Testis (tissue), 2 donors: ENCODE data around the gene HIGD1A.

Source experiments
- POLR2A ChIP-seq: fragments of 450-650 bp; IDR thresholded peaks from one replicate; pipeline ENCODE4 v1.6.1; 2017; ENCODE audit warnings: antibody characterized with exemption, mild to moderate bottlenecking, moderate library complexity
- TF ChIP-seq, protein P1 (sequence below), 3 experiments: fragments of 450-650 bp in 2 of 3; fragments of 200-600 bp in 1 of 3; sonication (generic) in 1 of 3; IDR thresholded peaks; one replicate each; pipeline ENCODE4 v1.5.1; 2016 to 2019; ENCODE audit warnings: antibody characterized with exemption in 3 of 3, mild to moderate bottlenecking in 2 of 3, moderate library complexity in 1 of 3

DNA sequence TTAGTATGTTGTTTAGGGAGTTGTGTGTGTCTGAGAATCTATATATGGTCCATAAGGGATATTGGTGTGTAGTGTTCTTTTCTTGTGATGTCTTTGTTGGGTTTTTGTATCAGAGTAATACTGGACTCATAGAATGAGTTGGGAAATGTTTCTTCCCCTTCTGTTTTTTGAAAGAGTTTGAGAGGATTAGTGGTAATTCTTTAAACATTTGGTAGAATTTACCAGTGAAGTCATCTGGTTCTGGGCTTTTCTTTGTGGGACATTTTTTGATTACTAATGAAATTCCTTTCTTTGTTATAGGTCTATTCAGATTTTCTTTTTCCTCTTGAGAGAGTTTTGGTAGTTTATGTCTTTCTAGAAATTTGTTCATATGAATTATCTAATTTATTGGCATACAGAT is 21.9 kb upstream of the HIGD1A start:
- TF ChIP-seq, protein P1, sequence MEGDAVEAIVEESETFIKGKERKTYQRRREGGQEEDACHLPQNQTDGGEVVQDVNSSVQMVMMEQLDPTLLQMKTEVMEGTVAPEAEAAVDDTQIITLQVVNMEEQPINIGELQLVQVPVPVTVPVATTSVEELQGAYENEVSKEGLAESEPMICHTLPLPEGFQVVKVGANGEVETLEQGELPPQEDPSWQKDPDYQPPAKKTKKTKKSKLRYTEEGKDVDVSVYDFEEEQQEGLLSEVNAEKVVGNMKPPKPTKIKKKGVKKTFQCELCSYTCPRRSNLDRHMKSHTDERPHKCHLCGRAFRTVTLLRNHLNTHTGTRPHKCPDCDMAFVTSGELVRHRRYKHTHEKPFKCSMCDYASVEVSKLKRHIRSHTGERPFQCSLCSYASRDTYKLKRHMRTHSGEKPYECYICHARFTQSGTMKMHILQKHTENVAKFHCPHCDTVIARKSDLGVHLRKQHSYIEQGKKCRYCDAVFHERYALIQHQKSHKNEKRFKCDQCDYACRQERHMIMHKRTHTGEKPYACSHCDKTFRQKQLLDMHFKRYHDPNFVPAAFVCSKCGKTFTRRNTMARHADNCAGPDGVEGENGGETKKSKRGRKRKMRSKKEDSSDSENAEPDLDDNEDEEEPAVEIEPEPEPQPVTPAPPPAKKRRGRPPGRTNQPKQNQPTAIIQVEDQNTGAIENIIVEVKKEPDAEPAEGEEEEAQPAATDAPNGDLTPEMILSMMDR (IDR thresholded peaks at IDR 0.05), result no peak
- TF ChIP-seq POLR2A, result no peak
